ENCODE results near the gene CD40.

The CD40 gene

GRCh38 chr20:46169245-46170171 is 51.4 kb downstream of the CD40 start:
- DNase-seq (ENCODE audit: insufficient read length, low spot score) (no peak), FAIRE-seq (peak; percentile 96)

GRCh38 chr20:46171476-46171875 is 53.4 kb downstream of the CD40 start:
- no peak for FAIRE-seq
- no peak for DNase-seq (ENCODE audit: insufficient read length, low spot score)

GRCh38 chr20:46171909-46172308 is 53.8 kb downstream of the CD40 start:
- FAIRE-seq, result peak; percentile 94
- DNase-seq (ENCODE audit: insufficient read length, low spot score), result no peak

DNA sequence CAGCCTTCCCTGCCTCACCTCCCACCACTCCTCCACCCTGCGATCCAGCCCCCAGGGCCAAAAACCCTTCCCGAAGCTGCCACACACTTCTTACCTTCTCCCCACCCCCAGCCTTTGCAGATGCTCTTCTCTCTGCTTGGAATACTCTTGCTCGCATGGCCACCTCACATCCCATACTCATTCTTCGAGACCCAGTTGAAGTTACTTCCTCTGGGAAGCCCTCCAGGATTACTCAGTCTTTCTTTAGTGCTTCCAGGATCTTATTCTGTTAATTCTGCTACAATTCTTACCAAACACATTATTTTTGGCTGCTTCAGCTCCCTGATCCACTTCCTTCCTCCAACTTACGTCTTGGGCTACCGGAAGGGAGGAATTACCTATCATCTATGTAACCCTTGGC is 54.3 kb downstream of the CD40 start:
- no peak for FAIRE-seq
- DNase-seq (ENCODE audit: insufficient read length, low spot score), result no peak

DNA sequence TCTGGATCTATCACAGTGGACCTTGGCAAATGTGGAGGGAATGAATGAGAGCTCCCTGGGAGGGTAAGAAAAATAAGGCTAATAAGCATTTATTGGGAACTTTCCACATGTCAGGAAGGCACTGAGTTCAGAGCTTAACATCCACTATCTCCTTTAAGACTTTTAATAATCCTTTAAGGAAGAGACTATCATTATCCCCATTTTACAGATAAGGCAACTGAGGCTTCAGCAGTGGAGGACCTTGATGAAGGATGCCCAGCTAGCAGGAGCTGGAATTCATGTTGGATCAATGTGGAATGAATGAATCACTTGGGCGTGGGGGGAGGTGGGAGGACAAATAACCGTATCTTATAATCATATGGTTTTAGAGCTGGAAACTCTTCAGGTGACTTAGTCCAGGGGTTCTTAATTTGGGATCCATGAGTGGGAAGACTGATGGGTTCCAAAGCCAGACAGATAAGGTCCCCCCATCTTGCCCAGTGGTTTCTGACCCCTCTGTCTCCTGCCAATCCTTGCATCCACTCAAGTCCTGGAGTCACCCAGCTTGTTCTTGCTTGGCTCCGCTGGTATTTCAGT is 54.9 kb downstream of the CD40 start:
- DNase-seq (ENCODE audit: insufficient read length, low spot score), result no peak
- FAIRE-seq, result no peak

DNA sequence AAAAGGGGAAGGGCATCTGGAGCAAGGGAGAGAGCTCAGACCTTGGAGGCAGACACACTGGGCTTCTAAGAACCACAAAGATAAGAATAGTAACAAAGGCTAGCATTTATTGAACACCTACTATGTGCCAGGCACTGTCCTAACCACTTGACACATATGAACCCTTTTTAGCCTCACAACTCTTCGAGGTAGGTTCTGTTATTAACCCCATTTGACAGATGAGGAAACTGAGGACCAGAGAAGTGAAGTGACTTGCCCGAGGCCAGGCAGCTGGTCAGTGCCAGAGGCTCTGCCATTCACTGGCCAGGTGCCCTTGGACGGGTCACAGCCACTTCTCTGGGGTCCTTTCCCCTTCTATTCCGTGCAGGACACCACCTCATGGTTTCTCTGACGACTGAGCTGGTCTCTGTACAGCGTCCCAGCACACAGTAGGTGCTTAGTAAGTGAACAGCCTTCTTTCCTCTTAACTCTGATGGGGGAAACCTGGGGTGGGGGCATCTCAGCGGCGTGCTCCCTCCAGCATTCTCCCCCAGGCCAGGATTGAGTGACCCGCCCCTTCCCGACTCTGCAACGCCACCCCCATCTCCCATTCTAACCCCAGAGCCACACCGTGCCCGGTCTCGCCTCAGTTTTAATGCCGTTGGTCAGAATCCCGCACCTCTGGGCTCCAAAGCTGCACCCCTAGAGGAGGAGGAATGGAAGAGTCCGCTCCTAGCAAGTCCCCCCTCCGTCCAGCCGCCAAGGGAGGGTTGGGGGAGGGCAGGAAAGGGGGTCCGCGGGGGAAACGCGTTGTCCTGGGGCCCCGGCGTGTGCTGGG is 55.7 kb downstream of the CD40 start:
- FAIRE-seq (peak; percentile 71), DNase-seq (ENCODE audit: insufficient read length, low spot score) (no peak)

DNA sequence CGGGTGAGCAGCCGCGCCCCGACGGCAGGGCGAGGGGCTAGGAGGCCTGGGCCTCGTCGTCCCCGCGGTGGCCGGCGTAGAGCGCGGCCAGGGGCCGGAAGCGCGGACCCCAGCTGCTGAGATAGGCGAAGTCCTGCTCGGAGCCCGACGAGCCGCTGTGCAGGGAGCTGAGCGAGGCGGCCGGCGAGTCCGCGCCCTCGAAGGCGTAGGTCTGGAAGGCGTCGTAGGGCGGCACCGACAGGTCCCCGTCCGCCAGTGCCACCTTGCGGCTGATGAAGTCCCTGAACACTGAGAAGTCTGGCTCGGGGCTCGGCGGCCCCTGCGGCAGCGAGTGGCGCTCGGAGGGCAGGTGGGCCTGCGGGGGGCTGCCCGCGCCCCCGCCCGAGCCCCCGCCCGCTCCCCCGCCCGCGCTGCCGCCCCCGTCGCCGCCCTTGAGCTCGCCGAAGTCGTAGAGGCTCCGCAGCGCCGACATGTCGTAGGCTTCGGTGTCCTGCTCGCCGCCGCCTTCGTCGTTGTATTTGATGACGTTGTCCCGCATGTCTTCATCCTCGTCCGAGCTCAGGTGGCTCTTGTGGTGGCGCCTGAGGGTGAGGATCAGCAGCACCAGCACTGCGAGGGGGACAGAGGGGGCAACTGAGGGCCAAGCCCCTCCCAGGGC is 56.5 kb downstream of the CD40 start:
- FAIRE-seq, result peak; percentile 82
- DNase-seq (ENCODE audit: insufficient read length, low spot score), result peak; percentile 84

GRCh38 chr20:46175127-46175494 is 57.0 kb downstream of the CD40 start:
- FAIRE-seq (no peak), DNase-seq (ENCODE audit: insufficient read length, low spot score) (no peak)

- FAIRE-seq (no peak), DNase-seq (ENCODE audit: insufficient read length, low spot score) (no peak)
Observed at GRCh38 chr20:46176739-46177378, 58.7 kb downstream of the CD40 start.

DNA sequence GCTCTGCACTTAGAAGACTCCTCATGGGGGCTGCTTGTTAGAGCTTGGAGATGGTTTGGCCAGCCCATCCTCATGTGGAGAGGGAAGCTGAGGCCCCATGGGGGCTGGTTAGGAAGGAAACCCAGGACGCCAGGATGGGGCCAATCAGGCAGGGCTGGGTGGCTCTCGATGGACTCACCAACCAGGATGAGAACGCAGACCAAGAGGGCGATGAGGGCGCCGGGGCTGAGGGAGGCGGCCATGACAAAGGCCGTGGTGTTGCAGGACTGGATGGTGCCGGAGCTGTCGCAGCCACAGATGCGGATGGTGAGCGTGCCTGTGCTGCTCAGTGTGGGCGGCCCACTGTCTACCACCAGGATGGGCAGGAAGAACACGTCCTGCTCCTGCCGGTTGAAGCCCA is 59.7 kb downstream of the CD40 start:
- FAIRE-seq, result no peak
- no peak for DNase-seq (ENCODE audit: insufficient read length, low spot score)

DNA sequence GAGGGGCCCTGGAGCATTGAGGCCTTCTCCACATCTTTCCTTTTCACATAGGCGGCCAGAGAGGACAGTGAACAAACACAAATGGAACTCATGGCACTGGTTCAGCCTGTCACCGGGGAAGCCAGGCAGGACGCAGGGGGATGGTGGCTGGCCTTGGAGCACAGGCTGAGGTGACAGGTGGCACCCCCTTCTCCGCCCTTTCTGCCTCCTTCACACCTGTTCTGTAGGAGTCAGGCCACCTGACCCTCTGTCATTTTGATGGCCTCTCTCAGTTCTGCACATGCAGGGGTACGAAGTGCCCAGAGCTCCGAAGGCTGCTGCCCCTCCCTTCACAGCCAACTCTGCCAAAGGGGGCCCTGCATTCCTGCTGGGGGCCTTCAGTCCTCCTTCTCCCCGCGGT is 60.8 kb downstream of the CD40 start:
- DNase-seq (ENCODE audit: insufficient read length, low spot score), result no peak
- peak; percentile 16 for FAIRE-seq
